Measurements from ENCODE around the gene METAP1D. TPM values are rescaled to one million over a fixed set of nuclear protein-coding genes. Genes with fewer than 3 reads are reported as not detected.

The METAP1D gene
- total and polyA plus RNA-seq, 2 of the 4 experiments (the other 2 are of a cell fraction), result 3.4 to 5.5 TPM

GRCh38 chr2:172091761-172092566, 92.2 kb downstream of the METAP1D start:
- Histone ChIP-seq H3K4me2 (ENCODE audit: low read depth, low read length) (no peak overlapping the region), H2AFZ (replicated peaks; ENCODE audit: low read length, poor library complexity) (no peak overlapping the region), H3K14ac (replicated peaks; ENCODE audit: low read depth, low read length) (no peak overlapping the region), H4K91ac (ENCODE audit: insufficient read depth, low read depth, low read length) (no peak overlapping the region), H3K56ac (ENCODE audit: extremely low read depth, insufficient read depth, low read length) (no peak overlapping the region), H4K5ac (ENCODE audit: low read depth, low read length) (no peak overlapping the region), H2AK5ac (ENCODE audit: low read depth, low read length) (no peak overlapping the region), H3K27me3 (ENCODE audit: control insufficient read depth, insufficient read depth, low read length) (peaks cover 76% of the 10 kb centered on the region), H2BK120ac (ENCODE audit: low read depth, low read length) (no peak overlapping the region), H3K9ac (ENCODE audit: low read depth, low read length) (no peak overlapping the region), H4K8ac (ENCODE audit: low read depth in 2 of 2, low read length in 2 of 2) (no peak overlapping the region), H3K79me1 (ENCODE audit: low read depth in 1 of 2, low read length in 2 of 2) (no peaks in the 10 kb centered on the region), H2AK9ac (replicated peaks; ENCODE audit: low read depth, low read length, poor library complexity) (no peak overlapping the region), H4K20me1 (ENCODE audit: insufficient read depth, low read length) (peaks cover 8% of the 10 kb centered on the region; the same call in 1 of the 2 replicates), H3K18ac (ENCODE audit: low read depth, low read length) (no peak overlapping the region), H3K27ac (ENCODE audit: insufficient read depth, low read length) (no peak overlapping the region), H3K4ac (ENCODE audit: low read depth, low read length) (no peak overlapping the region), H2BK15ac (ENCODE audit: low read depth, low read length) (no peak overlapping the region), H3K4me3 (ENCODE audit: insufficient read depth, low read depth, low read length) (no peak overlapping the region), H2BK5ac (ENCODE audit: low read depth, low read length, poor library complexity, severe bottlenecking) (no peak overlapping the region), H3K9me3 (ENCODE audit: control insufficient read depth, insufficient read depth, low read length) (peaks cover 5% of the 10 kb centered on the region; the same call in 1 of the 2 replicates), H3K9me1 (ENCODE audit: insufficient read depth, low read length) (no peaks in the 10 kb centered on the region), H3K4me1 (ENCODE audit: control insufficient read depth, insufficient read depth, low read length) (peaks cover 1% of the 10 kb centered on the region; the same call in 1 of the 2 replicates), H2BK20ac (ENCODE audit: low read depth, low read length) (no peak overlapping the region), H3K23ac (ENCODE audit: low read depth, low read length) (no peak overlapping the region), H3K36me3 (ENCODE audit: control insufficient read depth, insufficient read depth, low read length) (no peaks in the 10 kb centered on the region)
- no peak for ATAC-seq (ENCODE audit: low read depth)
- no peak for TF ChIP-seq USF2 (IDR thresholded peaks at IDR 0.05; ENCODE audit: low read depth, low read length)
- TF ChIP-seq SMC3 (IDR thresholded peaks at IDR 0.05; ENCODE audit: low read depth, low read length), result no peak
- no peak for TF ChIP-seq POLR2A (IDR thresholded peaks at IDR 0.05; ENCODE audit: low read depth, low read length)
- no peak for TF ChIP-seq CTCF (conservative IDR thresholded peaks at IDR 0.05; ENCODE audit: low read depth, low read length)
- no peak for TF ChIP-seq RCOR1 (IDR thresholded peaks at IDR 0.05; ENCODE audit: insufficient replicate concordance, low read length)
- ChIA-PET POLR2A (ENCODE audit: unreplicated experiment) (interaction anchor here (0.6 kb wide), 1 partner anchor 243 kb away, joined by 3 read pairs; no protein-coding TSS in a partner anchor), CTCF (interaction anchor here (0.6 to 2.3 kb wide), 2 partner anchors 35 to 70 kb away, joined by 5 to 8 read pairs; no protein-coding TSS in a partner anchor)
- in situ Hi-C loops (cut with MboI; ENCODE audit: low sequenced_read_pairs) (no loop called here), dilution Hi-C loops (cut with HindIII; ENCODE audit: low sequenced_read_pairs, unreplicated experiment) (no loop called here), intact Hi-C loops (cut with micrococcal nuclease) (no loop called here)
- 14% methylated on average over 3 of the region's 11 CpGs; no CpG with 5 or more reads in 1 of the 2 experiments for WGBS, 2 experiments (ENCODE audit: extremely low coverage in 2 of 2, insufficient read length in 1 of 2)
- no peak for DNase-seq
- BruUV-seq (replicated peaks), result no TSS peak
